GM12878 (cell line): ENCODE data around the gene MSH5. TPM values are rescaled to one million over a fixed set of nuclear protein-coding genes. Genes with fewer than 3 reads are reported as not detected.
A peak's percentile ranks its signal among the peaks of the same experiment; 100 is the strongest.

Experiments used
- ATAC-seq: fragments of 200-7000 bp; cut with Tn5 transposase; 3 replicates; pipeline ENCODE4 v1.9.1; 2020; ENCODE audit warnings: mild to moderate bottlenecking, moderate library complexity
- BruUV-seq: library from RNA; stranded (reverse); fragments of 400-500 nt; replicated peaks from 2 replicates; lab custom pipeline; 2021; lab: Mats Ljungman, UMichigan
- CTCF ChIA-PET: fragments of 300-600 bp; sonication (Branson Sonifier 250); formaldehyde crosslinking; extraction: SDS; loops from one replicate; lab custom pipeline; 2021; ENCODE audit warnings: inconsistent platforms; lab: Yijun Ruan, JAX
- POLR2A ChIA-PET: fragments of 350-600 bp; formaldehyde crosslinking; extraction: SDS; loops from one replicate; lab custom pipeline; 2021; ENCODE audit warnings: inconsistent platforms; lab: Charles Lee
- RAD21 ChIA-PET: fragments of 300-600 bp; sonication (Branson Sonifier 250); formaldehyde crosslinking; loops from one replicate; lab custom pipeline; 2023; ENCODE audit warnings: antibody characterized with exemption; ENCODE audit not compliant: unreplicated experiment; lab: Charles Lee
- SMC1A ChIA-PET: fragments of 300-600 bp; sonication (Branson Sonifier 250); formaldehyde crosslinking; loops from one replicate; lab custom pipeline; 2023; ENCODE audit not compliant: unreplicated experiment, uncharacterized antibody; lab: Charles Lee
- DNase-seq: peaks from one replicate; pipeline ENCODE4 v3.0.0-alpha.2; 2011; ENCODE audit warnings: low read depth, low spot score
- FAIRE-seq: peaks from 3 replicates; lab custom pipeline; 2011; peaks lifted over from hg19 to GRCh38; lab: Jason Lieb, UNC
- H2AFZ ChIP-seq: 2 replicates; pipeline ENCODE4 v1.6.0; 2011; ENCODE audit warnings: low read depth, low read length, control low read depth; ENCODE audit not compliant: control insufficient read depth
- H3K27ac ChIP-seq: 2 replicates; pipeline ENCODE4 v1.5.1; 2011; ENCODE audit warnings: control low read depth; ENCODE audit not compliant: control insufficient read depth, insufficient read depth
- H3K27me3 ChIP-seq, 2 experiments: replicated peaks in 1 of 2; 2 replicates each; pipeline versions ENCODE4 v1.6.0 to v1.6.1; 2011; ENCODE audit warnings: low read length in 1 of 2; ENCODE audit not compliant: control insufficient read depth in 2 of 2, insufficient read depth in 2 of 2
- H3K36me3 ChIP-seq, 2 experiments: 2 replicates each; pipeline ENCODE4 v1.5.1; 2011; ENCODE audit warnings: low read length in 1 of 2; ENCODE audit not compliant: control insufficient read depth in 2 of 2, insufficient read depth in 2 of 2
- H3K4me1 ChIP-seq: 2 replicates; pipeline ENCODE4 v1.6.1; 2011; ENCODE audit warnings: mild to moderate bottlenecking, low read length, moderate library complexity, mixed read lengths; ENCODE audit not compliant: control insufficient read depth, insufficient read depth
- H3K4me2 ChIP-seq: 2 replicates; pipeline ENCODE4 v1.6.0; 2011; ENCODE audit warnings: control low read depth; ENCODE audit not compliant: control insufficient read depth, insufficient read depth
- H3K4me3 ChIP-seq: fragments of 200-600 bp; sonication (generic); 2 replicates; pipeline ENCODE4 v1.5.1; 2016
- H3K79me2 ChIP-seq: 2 replicates; pipeline ENCODE4 v1.6.0; 2011; ENCODE audit warnings: low read length; ENCODE audit not compliant: control insufficient read depth, insufficient read depth
- H3K9ac ChIP-seq: 2 replicates; pipeline ENCODE4 v1.8.0; 2011; ENCODE audit warnings: low read length, control low read depth, mixed read lengths; ENCODE audit not compliant: control insufficient read depth, insufficient read depth
- H3K9me3 ChIP-seq: replicated peaks from 3 replicates; pipeline ENCODE4 v1.5.1; 2011; ENCODE audit warnings: mild to moderate bottlenecking, low read length; ENCODE audit not compliant: control insufficient read depth, insufficient read depth
- H4K20me1 ChIP-seq: 2 replicates; pipeline ENCODE4 v1.6.0; 2011; ENCODE audit not compliant: control insufficient read depth, insufficient read depth
- EGR1 ChIP-seq, 2 experiments: IDR thresholded peaks; 1 replicate in 1 of 2; 2 replicates in 1 of 2; pipeline ENCODE4 v1.6.1; 2011 to 2012; ENCODE audit warnings: low read depth in 2 of 2, low read length in 2 of 2, borderline replicate concordance in 1 of 2, mild to moderate bottlenecking in 1 of 2, moderate library complexity in 1 of 2
- HDGF ChIP-seq: fragments of 450-650 bp; IDR thresholded peaks from 2 replicates; pipeline ENCODE4 v1.6.1; 2016; ENCODE audit warnings: antibody characterized with exemption
- IKZF2 ChIP-seq, 2 experiments: fragments of 450-650 bp; IDR thresholded peaks; 2 replicates each; pipeline ENCODE4 v1.6.1; 2017; ENCODE audit warnings: mild to moderate bottlenecking in 2 of 2, moderate library complexity in 2 of 2
- MTA2 ChIP-seq: fragments of 450-650 bp; IDR thresholded peaks from 2 replicates; pipeline ENCODE4 v1.6.1; 2016; ENCODE audit warnings: low read depth, mild to moderate bottlenecking, moderate library complexity
- SIN3A ChIP-seq: IDR thresholded peaks from 2 replicates; pipeline ENCODE4 v1.6.1; 2012; ENCODE audit warnings: low read depth, low read length, improper control_type of control experiment
- WGBS: methylation state at CpG from one replicate; pipeline ENCODE4 v1.1.6; 2016; ENCODE audit warnings: low lambda C conversion rate; ENCODE audit not compliant: insufficient replicate concordance, insufficient coverage; ENCODE audit errors: missing lambda C conversion rate; 5-methylcytosine and 5-hydroxymethylcytosine counted together
- in situ Hi-C: fragments of 300-500 bp; cut with MboI; formaldehyde crosslinking; loops from 9 replicates; pipeline ENCODE4 v1.14.3; 2018; ENCODE audit warnings: mixed read lengths
- intact Hi-C: fragments of 100-400 bp; cut with micrococcal nuclease; formaldehyde crosslinking; loops from one replicate; pipeline ENCODE4 v1.14.2; 2022; ENCODE audit not compliant: unreplicated experiment
- polyA plus RNA-seq, 11 experiments: library from polyadenylated mRNA; depleted of rRNA in 4 of 11; unstranded in 6 of 11; stranded (reverse) in 5 of 11; fragments of >200 nt; fragmentation: Nextera tagmentation in 4 of 11; fragmentation: Illumina TruSeq in 1 of 11; extraction: Ambion mirVana in 4 of 11; extraction: Trizol in 1 of 11; gene quantifications; 1 replicate in 1 of 11; 2 replicates in 10 of 11; pipeline versions ENCODE4 v1.2.1 to v1.2.3, GENCODE V29; 2011 to 2016; ENCODE audit warnings: inconsistent platforms in 2 of 11, missing spikeins in 2 of 11, low read depth in 1 of 11
- total RNA-seq, 4 experiments: library from RNA; depleted of rRNA in 3 of 4; stranded (reverse); fragments of >200 nt in 3 of 4; fragmentation: Illumina TruSeq in 1 of 4; extraction: Trizol in 1 of 4; gene quantifications; 2 replicates each; pipeline versions ENCODE4 v1.2.1 to v1.2.3, GENCODE V29; 2013 to 2021
- TF ChIP-seq, protein P1 (sequence below): fragments of 450-650 bp; IDR thresholded peaks from 2 replicates; pipeline ENCODE4 v1.6.1; 2016; ENCODE audit warnings: mild to moderate bottlenecking

The MSH5 gene
- total and polyA plus RNA-seq, 10 of the 15 experiments (the other 5 are each of a cell fraction or from before 2014, with no cell fraction given) = 9.1 to 52.7 (median 30.0) TPM

GRCh38 chr6:31794866-31795615 is 55.2 kb downstream of the MSH5 start:
- ChIA-PET SMC1A (interaction anchor here (0.6 to 2.2 kb wide), 9 partner anchors 12 to 69 kb away, joined by 3 to 10 read pairs (median 4); partner anchors contain the start of genes LSM2 and NEU1), CTCF (interaction anchor here (0.6 to 3.7 kb wide), 7 partner anchors 10 to 65 kb away, joined by 3 to 26 read pairs (median 5); partner anchors contain the start of genes LSM2 and VWA7), RAD21 (interaction anchor here (1.0 to 2.6 kb wide), 11 partner anchors 11 to 68 kb away, joined by 3 to 19 read pairs (median 4); partner anchors contain the start of genes HSPA1A, HSPA1B, HSPA1L and LSM2), POLR2A (interaction anchor here (0.9 to 3.5 kb wide), 10 partner anchors 11 to 67 kb away, joined by 3 to 32 read pairs (median 7); partner anchors contain the start of genes HSPA1A, HSPA1B, HSPA1L and LSM2)
- Histone ChIP-seq H3K4me3 (peak overlapping the region; percentile 81), H3K9ac (peak overlapping the region; percentile 81), H3K27me3 (no peaks in the 10 kb centered on the region), H3K4me2 (peak overlapping the region; percentile 47), H3K36me3 (peaks cover 7 to 11% of the 10 kb centered on the region in 2 experiments; a peak in 3 of 4 replicates), H3K4me1 (peaks cover 6% of the 10 kb centered on the region), H3K79me2 (peaks cover 21% of the 10 kb centered on the region), H3K9me3 (no peaks in the 10 kb centered on the region), H4K20me1 (no peaks in the 10 kb centered on the region), H2AFZ (peak overlapping the region; percentile 94), H3K27ac (peak overlapping the region; percentile 95)
- BruUV-seq = no TSS peak
- no peak for FAIRE-seq
- ATAC-seq = peak; percentile 27
- intact Hi-C loops (loop anchor here (5.0 kb wide), 1 partner anchor 37 kb away; no protein-coding TSS in a partner anchor), in situ Hi-C loops (no loop called here)
- no peak for DNase-seq
- TF ChIP-seq MTA2 = no peak
- 0 out of 2 replicates have a peak, but pooled peaks have one; percentile 4 for TF ChIP-seq SIN3A
- TF ChIP-seq, protein P1, sequence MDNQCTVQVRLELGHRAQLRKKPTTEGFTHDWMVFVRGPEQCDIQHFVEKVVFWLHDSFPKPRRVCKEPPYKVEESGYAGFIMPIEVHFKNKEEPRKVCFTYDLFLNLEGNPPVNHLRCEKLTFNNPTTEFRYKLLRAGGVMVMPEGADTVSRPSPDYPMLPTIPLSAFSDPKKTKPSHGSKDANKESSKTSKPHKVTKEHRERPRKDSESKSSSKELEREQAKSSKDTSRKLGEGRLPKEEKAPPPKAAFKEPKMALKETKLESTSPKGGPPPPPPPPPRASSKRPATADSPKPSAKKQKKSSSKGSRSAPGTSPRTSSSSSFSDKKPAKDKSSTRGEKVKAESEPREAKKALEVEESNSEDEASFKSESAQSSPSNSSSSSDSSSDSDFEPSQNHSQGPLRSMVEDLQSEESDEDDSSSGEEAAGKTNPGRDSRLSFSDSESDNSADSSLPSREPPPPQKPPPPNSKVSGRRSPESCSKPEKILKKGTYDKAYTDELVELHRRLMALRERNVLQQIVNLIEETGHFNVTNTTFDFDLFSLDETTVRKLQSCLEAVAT = peak; percentile 12; the same call in 1 of the 2 replicates
- peak in 1 of 2 experiments; percentile 50; a peak in 1 of 3 replicates for TF ChIP-seq EGR1 (IDR thresholded peaks at IDR 0.05; ENCODE audit: borderline replicate concordance in 1 of 2, low read depth in 2 of 2, low read length in 2 of 2)
- 0 out of 4 replicates have a peak, but pooled peaks of 1 of the 2 experiments have one; percentile 20 for TF ChIP-seq IKZF2 (IDR thresholded peaks at IDR 0.05)
- TF ChIP-seq HDGF = 0 out of 2 replicates have a peak, but pooled peaks have one; percentile 36
- under 1% methylated on average over 43 of the region's 44 CpGs for WGBS
